Upper lobe of right lung (tissue), 1 donor: ENCODE measurements around the gene NID1. TPM values are rescaled to one million over a fixed set of nuclear protein-coding genes. Genes with fewer than 3 reads are reported as not detected.

Experiments used
- ATAC-seq: fragments of 200-7000 bp; cut with Tn5 transposase; one replicate; pipeline ENCODE4 v1.9.1; 2020; ENCODE audit warnings: mild to moderate bottlenecking, moderate library complexity
- DNase-seq: peaks from one replicate; pipeline ENCODE4 v3.0.0-alpha.2; 2020
- H3K27ac ChIP-seq: fragments of 200-600 bp; one replicate; pipeline ENCODE4 v1.8.0; 2022
- H3K27me3 ChIP-seq: fragments of 200-600 bp; one replicate; pipeline ENCODE4 v1.8.0; 2022; ENCODE audit warnings: mild to moderate bottlenecking
- H3K36me3 ChIP-seq: fragments of 200-600 bp; one replicate; pipeline ENCODE4 v1.8.0; 2022
- H3K4me1 ChIP-seq: fragments of 200-600 bp; one replicate; pipeline ENCODE4 v1.8.0; 2022
- H3K4me3 ChIP-seq: fragments of 200-600 bp; one replicate; pipeline ENCODE4 v1.8.0; 2022; ENCODE audit warnings: mild to moderate bottlenecking
- H3K9me3 ChIP-seq: fragments of 200-600 bp; one replicate; pipeline ENCODE4 v1.8.0; 2022
- CTCF ChIP-seq: fragments of 200-600 bp; IDR thresholded peaks from one replicate; pipeline ENCODE4 v1.8.0; 2022; ENCODE audit warnings: antibody characterized with exemption
- intact Hi-C: fragments of 100-400 bp; cut with DNase I; formaldehyde crosslinking; loops from one replicate; pipeline ENCODE4 v1.11.0; 2022
- total RNA-seq: library from RNA; stranded (reverse); fragmentation: NEBNext Ultra II Directional; extraction: Animal tissue kit (Norgen Biotek cat#: 25700); gene quantifications from one replicate; pipeline ENCODE4 v1.2.1, GENCODE V29; 2021
- donor health status: DM: no; HTN: yes; CAD: no; lungs with severe emphysema.

NID1 gene
- total RNA-seq, 1 donor from 2014 or later, result 60.5 TPM

GRCh38 chr1:235955777-235956176 is 109.1 kb downstream of the NID1 start:
- ATAC-seq (no peak), DNase-seq (no peak)
- intact Hi-C loops, result no loop called here
- H3K27me3 ChIP-seq, result no peaks in the 10 kb centered on the region
- peaks cover 15% of the 10 kb centered on the region for H3K4me1 ChIP-seq
- H3K36me3 ChIP-seq, result no peaks in the 10 kb centered on the region
- H3K27ac ChIP-seq, result no peak overlapping the region
- no peaks in the 10 kb centered on the region for H3K9me3 ChIP-seq
- H3K4me3 ChIP-seq, result no peak overlapping the region
- TF ChIP-seq CTCF, result no peak

GRCh38 chr1:235954306-235955283 is 110.3 kb downstream of the NID1 start:
- peak; percentile 80 for DNase-seq
- peak; percentile 91 for ATAC-seq
- no peak overlapping the region for H3K27ac ChIP-seq
- intact Hi-C loops, result no loop called here
- H3K36me3 ChIP-seq, result no peaks in the 10 kb centered on the region
- no peak overlapping the region for H3K4me3 ChIP-seq
- TF ChIP-seq CTCF, result no peak
- H3K27me3 ChIP-seq, result no peaks in the 10 kb centered on the region
- H3K9me3 ChIP-seq, result no peaks in the 10 kb centered on the region
- peaks cover 15% of the 10 kb centered on the region for H3K4me1 ChIP-seq

- TF ChIP-seq CTCF, result no peak
- H3K27ac ChIP-seq, result no peak overlapping the region
- H3K4me1 ChIP-seq, result peaks cover 15% of the 10 kb centered on the region
- no peaks in the 10 kb centered on the region for H3K27me3 ChIP-seq
- intact Hi-C loops, result no loop called here
- no peak for DNase-seq
- H3K4me3 ChIP-seq, result no peak overlapping the region
- no peaks in the 10 kb centered on the region for H3K36me3 ChIP-seq
- ATAC-seq, result no peak
- H3K9me3 ChIP-seq, result no peaks in the 10 kb centered on the region
These were observed 111.1 kb downstream of the NID1 start for GRCh38 chr1:235953801-235954200.

- DNase-seq, result no peak
- no peak for TF ChIP-seq CTCF
- Histone ChIP-seq H3K27ac (no peak overlapping the region), H3K27me3 (no peaks in the 10 kb centered on the region), H3K4me3 (no peak overlapping the region), H3K36me3 (no peaks in the 10 kb centered on the region), H3K4me1 (peaks cover 15% of the 10 kb centered on the region), H3K9me3 (no peaks in the 10 kb centered on the region)
- intact Hi-C loops, result no loop called here
- ATAC-seq, result no peak
These were observed 111.8 kb downstream of the NID1 start for GRCh38 chr1:235952950-235953615.

- intact Hi-C loops, result no loop called here
- Histone ChIP-seq H3K4me1 (peaks cover 20% of the 10 kb centered on the region), H3K9me3 (no peaks in the 10 kb centered on the region), H3K27me3 (no peaks in the 10 kb centered on the region), H3K4me3 (no peak overlapping the region), H3K27ac (no peak overlapping the region), H3K36me3 (no peaks in the 10 kb centered on the region)
- TF ChIP-seq CTCF, result no peak
- DNase-seq, result no peak
- ATAC-seq, result no peak
These were observed 113.2 kb downstream of the NID1 start for GRCh38 chr1:235951661-235952060.
